Mesothelial cell of epicardium (in vitro differentiated cells): ENCODE results near the gene ELMO1. TPM values are rescaled to one million over a fixed set of nuclear protein-coding genes. Genes with fewer than 3 reads are reported as not detected.
A peak's percentile ranks its signal among the peaks of the same experiment; 100 is the strongest.

Source experiments
- DNase-seq, 2 experiments: peaks; one replicate each; pipeline ENCODE4 v3.0.0; 2021; ENCODE audit warnings: low spot score in 2 of 2; ENCODE audit not compliant: unreplicated experiment in 2 of 2
- H3K27ac Mint-ChIP-seq: 2 replicates; pipeline ENCODE4 v1.8.0; 2021; ENCODE audit warnings: mixed read lengths
- H3K27me3 Mint-ChIP-seq: 2 replicates; pipeline ENCODE4 v1.8.0; 2021; ENCODE audit warnings: low read depth, mixed read lengths
- H3K36me3 Mint-ChIP-seq: 2 replicates; pipeline ENCODE4 v1.8.0; 2021; ENCODE audit warnings: mixed read lengths
- H3K4me1 Mint-ChIP-seq: 2 replicates; pipeline ENCODE4 v1.8.0; 2021; ENCODE audit warnings: mixed read lengths
- H3K4me3 Mint-ChIP-seq: 2 replicates; pipeline ENCODE4 v1.8.0; 2021; ENCODE audit warnings: mild to moderate bottlenecking, moderate library complexity, mixed read lengths
- H3K9me3 Mint-ChIP-seq: 2 replicates; pipeline ENCODE4 v1.8.0; 2021; ENCODE audit warnings: mixed read lengths
- CTCF ChIP-seq: fragments of 200-600 bp; sonication (generic); IDR thresholded peaks from one replicate; pipeline ENCODE4 v1.5.0; 2021; ENCODE audit warnings: antibody characterized with exemption; ENCODE audit not compliant: unreplicated experiment
- total RNA-seq: library from RNA; stranded (reverse); gene quantifications from 3 replicates; pipeline ENCODE4 v1.2.1, GENCODE V29; 2021

Gene ELMO1
- total RNA-seq, 1 donor from 2014 or later: 9.6 TPM

- no peak for DNase-seq
- peaks cover 30% of the 10 kb centered on the region for H3K4me1 Mint-ChIP-seq
- H3K9me3 Mint-ChIP-seq: no peaks in the 10 kb centered on the region
- no peaks in the 10 kb centered on the region for H3K36me3 Mint-ChIP-seq
- no peak overlapping the region for H3K27ac Mint-ChIP-seq
- no peak for TF ChIP-seq CTCF
- no peaks in the 10 kb centered on the region for H3K27me3 Mint-ChIP-seq
- no peak overlapping the region for H3K4me3 Mint-ChIP-seq
These were observed 341.5 kb downstream of the ELMO1 start for GRCh38 chr7:37107047-37107750.

- peaks cover 38% of the 10 kb centered on the region for H3K4me1 Mint-ChIP-seq
- no peak overlapping the region for H3K27ac Mint-ChIP-seq
- H3K36me3 Mint-ChIP-seq: no peaks in the 10 kb centered on the region
- no peaks in the 10 kb centered on the region for H3K9me3 Mint-ChIP-seq
- no peak overlapping the region for H3K4me3 Mint-ChIP-seq
- H3K27me3 Mint-ChIP-seq: no peaks in the 10 kb centered on the region
- DNase-seq: no peak
- TF ChIP-seq CTCF: no peak
These were observed 342.9 kb downstream of the ELMO1 start for GRCh38 chr7:37105762-37106161.

- TF ChIP-seq CTCF: no peak
- Mint-ChIP-seq H3K36me3 (no peaks in the 10 kb centered on the region), H3K9me3 (no peaks in the 10 kb centered on the region)
These were observed 343.7 kb downstream of the ELMO1 start for GRCh38 chr7:37104822-37105518.

GRCh38 chr7:37102518-37103137 lies 346.0 kb downstream of the ELMO1 start:
- no peak overlapping the region for H3K4me3 Mint-ChIP-seq
- no peaks in the 10 kb centered on the region for H3K9me3 Mint-ChIP-seq
- no peak for DNase-seq
- H3K27ac Mint-ChIP-seq: no peak overlapping the region
- H3K4me1 Mint-ChIP-seq: peaks cover 21% of the 10 kb centered on the region
- TF ChIP-seq CTCF: no peak
- no peaks in the 10 kb centered on the region for H3K27me3 Mint-ChIP-seq
- H3K36me3 Mint-ChIP-seq: no peaks in the 10 kb centered on the region

More at GRCh38 chr7:37104822-37105518, 343.7 kb downstream of the ELMO1 start:
- Mint-ChIP-seq H3K4me1 (peaks cover 41% of the 10 kb centered on the region), H3K27me3 (no peaks in the 10 kb centered on the region), H3K4me3 (no peak overlapping the region), H3K27ac (no peak overlapping the region)
- no peak for DNase-seq

- TF ChIP-seq CTCF: no peak
- no peak overlapping the region for H3K4me3 Mint-ChIP-seq
- no peaks in the 10 kb centered on the region for H3K27me3 Mint-ChIP-seq
- DNase-seq: no peak
- no peaks in the 10 kb centered on the region for H3K36me3 Mint-ChIP-seq
- H3K4me1 Mint-ChIP-seq: peaks cover 15% of the 10 kb centered on the region
- H3K9me3 Mint-ChIP-seq: no peaks in the 10 kb centered on the region
- H3K27ac Mint-ChIP-seq: peak overlapping the region; percentile 62
These were observed 347.8 kb downstream of the ELMO1 start for GRCh38 chr7:37100735-37101331.
